Stomach (tissue), 9 donors: ENCODE results near the gene NPAS2. TPM values are rescaled to one million over a fixed set of nuclear protein-coding genes. Genes with fewer than 3 reads are reported as not detected.

Experiments used
- DNase-seq, 2 donors: peaks; one replicate each; pipeline versions ENCODE4 v3.0.0 to v3.0.0-alpha.2; 2013 to 2019
- H3K27ac ChIP-seq, 5 donors: fragments of 200-600 bp in 4 of 5; sonication (generic) in 4 of 5; one replicate each; pipeline ENCODE4 v1.5.1; 2013 to 2019; ENCODE audit warnings: mild to moderate bottlenecking in 1 of 5, moderate library complexity in 1 of 5
- H3K27me3 ChIP-seq, 3 donors: fragments of 200-600 bp; sonication (generic); one replicate each; pipeline ENCODE4 v1.5.1; 2017 to 2019; ENCODE audit warnings: mixed run types in 1 of 3
- H3K36me3 ChIP-seq, 4 donors: fragments of 200-600 bp; sonication (generic); 1 replicate in 3 of 4; 2 replicates in 1 of 4; pipeline ENCODE4 v1.5.1; 2016 to 2019
- H3K4me1 ChIP-seq, 4 donors: fragments of 200-600 bp; sonication (generic); one replicate each; pipeline ENCODE4 v1.5.1; 2016 to 2019
- H3K4me3 ChIP-seq, 4 donors: fragments of 200-600 bp; sonication (generic) in 3 of 4; one replicate each; pipeline ENCODE4 v1.5.1; 2016 to 2019; ENCODE audit warnings: mild to moderate bottlenecking in 1 of 4
- H3K9me3 ChIP-seq, 4 donors: fragments of 200-600 bp; sonication (generic); one replicate each; pipeline ENCODE4 v1.5.1; 2016 to 2019
- EP300 ChIP-seq: sonication (generic); formaldehyde crosslinking; IDR thresholded peaks from one replicate; pipeline ENCODE4 v1.6.1; 2017; ENCODE audit warnings: antibody characterized with exemption
- POLR2A ChIP-seq, 4 donors: fragments of 450-650 bp; IDR thresholded peaks; one replicate each; pipeline ENCODE4 v1.6.1; 2016; ENCODE audit warnings: antibody characterized with exemption in 4 of 4, control low read depth in 2 of 4, mild to moderate bottlenecking in 1 of 4, moderate library complexity in 1 of 4
- POLR2AphosphoS5 ChIP-seq, 3 donors: sonication (generic); formaldehyde crosslinking; IDR thresholded peaks; one replicate each; pipeline ENCODE4 v1.6.1; 2016; ENCODE audit warnings: antibody characterized with exemption in 3 of 3
- WGBS, 5 donors: extraction: QIAGEN DNeasy Blood & Tissue Kit in 3 of 5; methylation state at CpG; one replicate each; pipeline versions ENCODE4 v1.1.5 to v1.1.7; 2013 to 2018; 5-methylcytosine and 5-hydroxymethylcytosine counted together
- intact Hi-C: fragments of 100-400 bp; cut with DNase I; formaldehyde crosslinking; loops from one replicate; pipeline ENCODE4 v1.15.1; 2023; ENCODE audit warnings: low total_unique reads
- polyA plus RNA-seq, 3 donors: library from polyadenylated mRNA; stranded (reverse); fragments of 200-250 nt; gene quantifications; one replicate each; pipeline ENCODE4 v1.2.3, GENCODE V29; 2013
- total RNA-seq, 5 donors: library from RNA; depleted of rRNA; stranded (reverse); fragments of >200 nt; gene quantifications; one replicate each; pipeline versions ENCODE4 v1.1.0 to v1.2.3, GENCODE V29; 2014 to 2016
- TF ChIP-seq, protein P1 (sequence below), 7 experiments: fragments of 450-650 bp in 4 of 7; fragments of 200-600 bp in 3 of 7; sonication (generic) in 3 of 7; IDR thresholded peaks; one replicate each; pipeline ENCODE4 v1.5.1; 2016 to 2019; ENCODE audit warnings: antibody characterized with exemption in 7 of 7, control low read depth in 2 of 7, mild to moderate bottlenecking in 1 of 7
- donor health status: healthy with polysubstance abuse.
- donor health status: Bipolar disorder and iron deficiency.
- donor health status: healthy.

The NPAS2 gene
- total and polyA plus RNA-seq, 8 donors: 13.1 to 148 (median 28.0) TPM

- H3K9me3 ChIP-seq: no peaks in the 10 kb centered on the region
- WGBS, 5 donors: 79 to 91% (median 90%) methylated on average over 6 to 7 of the region's 7 CpGs
- H3K27ac ChIP-seq: no peak overlapping the region
- no peak overlapping the region for H3K4me3 ChIP-seq
- no peak for DNase-seq
- peaks cover 22 to 100% (median 99%) of the 10 kb centered on the region in 4 donors for H3K36me3 ChIP-seq
- no peaks in the 10 kb centered on the region for H3K27me3 ChIP-seq
- peaks cover 0 to 4% (median 0%) of the 10 kb centered on the region in 4 donors for H3K4me1 ChIP-seq
- intact Hi-C loops: no loop called here
- TF ChIP-seq, protein P1, sequence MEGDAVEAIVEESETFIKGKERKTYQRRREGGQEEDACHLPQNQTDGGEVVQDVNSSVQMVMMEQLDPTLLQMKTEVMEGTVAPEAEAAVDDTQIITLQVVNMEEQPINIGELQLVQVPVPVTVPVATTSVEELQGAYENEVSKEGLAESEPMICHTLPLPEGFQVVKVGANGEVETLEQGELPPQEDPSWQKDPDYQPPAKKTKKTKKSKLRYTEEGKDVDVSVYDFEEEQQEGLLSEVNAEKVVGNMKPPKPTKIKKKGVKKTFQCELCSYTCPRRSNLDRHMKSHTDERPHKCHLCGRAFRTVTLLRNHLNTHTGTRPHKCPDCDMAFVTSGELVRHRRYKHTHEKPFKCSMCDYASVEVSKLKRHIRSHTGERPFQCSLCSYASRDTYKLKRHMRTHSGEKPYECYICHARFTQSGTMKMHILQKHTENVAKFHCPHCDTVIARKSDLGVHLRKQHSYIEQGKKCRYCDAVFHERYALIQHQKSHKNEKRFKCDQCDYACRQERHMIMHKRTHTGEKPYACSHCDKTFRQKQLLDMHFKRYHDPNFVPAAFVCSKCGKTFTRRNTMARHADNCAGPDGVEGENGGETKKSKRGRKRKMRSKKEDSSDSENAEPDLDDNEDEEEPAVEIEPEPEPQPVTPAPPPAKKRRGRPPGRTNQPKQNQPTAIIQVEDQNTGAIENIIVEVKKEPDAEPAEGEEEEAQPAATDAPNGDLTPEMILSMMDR (IDR thresholded peaks at IDR 0.05): no peak
- TF ChIP-seq POLR2A (IDR thresholded peaks at IDR 0.05): no peak
- TF ChIP-seq EP300: no peak
- no peak for TF ChIP-seq POLR2AphosphoS5 (IDR thresholded peaks at IDR 0.05)
Observed at GRCh38 chr2:100972452-100972851, 152.5 kb downstream of the NPAS2 start.

- Histone ChIP-seq H3K4me3 (no peak overlapping the region), H3K9me3 (no peaks in the 10 kb centered on the region), H3K36me3 (peaks cover 21 to 97% (median 91%) of the 10 kb centered on the region in 4 donors), H3K27ac (no peak overlapping the region), H3K4me1 (peaks cover 0 to 14% (median 0%) of the 10 kb centered on the region in 4 donors), H3K27me3 (no peaks in the 10 kb centered on the region)
- no peak for DNase-seq
- intact Hi-C loops: no loop called here
- TF ChIP-seq POLR2AphosphoS5 (IDR thresholded peaks at IDR 0.05) (no peak), EP300 (no peak), POLR2A (IDR thresholded peaks at IDR 0.05) (no peak)
- TF ChIP-seq, protein P1 (IDR thresholded peaks at IDR 0.05): no peak
- 89 to 95% (median 92%) methylated on average over 20 to 22 of the region's 22 CpGs for WGBS, 5 donors
Observed at GRCh38 chr2:100974712-100975520, 155.0 kb downstream of the NPAS2 start.

DNA sequence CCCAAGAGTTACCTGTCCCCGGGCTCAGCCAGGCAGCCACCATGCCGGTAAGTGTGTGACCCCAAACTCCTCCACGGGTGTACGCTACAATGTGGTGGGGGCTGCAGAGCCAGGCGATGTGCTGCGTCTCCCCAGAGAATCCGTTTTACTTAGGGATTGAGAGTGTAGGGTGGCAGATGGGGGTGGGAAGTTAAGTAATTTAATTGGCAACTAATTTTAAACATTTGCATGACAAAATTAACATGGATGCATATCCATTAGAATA lies 155.5 kb downstream of the NPAS2 start:
- no peak for TF ChIP-seq POLR2A (IDR thresholded peaks at IDR 0.05)
- TF ChIP-seq, protein P1 (IDR thresholded peaks at IDR 0.05): no peak
- no peak for TF ChIP-seq POLR2AphosphoS5 (IDR thresholded peaks at IDR 0.05)
- TF ChIP-seq EP300: no peak
- Histone ChIP-seq H3K27me3 (no peaks in the 10 kb centered on the region), H3K9me3 (no peaks in the 10 kb centered on the region), H3K4me1 (peaks cover 0 to 14% (median 0%) of the 10 kb centered on the region in 4 donors), H3K4me3 (no peak overlapping the region), H3K27ac (no peak overlapping the region), H3K36me3 (peaks cover 21 to 97% (median 88%) of the 10 kb centered on the region in 4 donors)
- no peak for DNase-seq
- WGBS, 5 donors: 94 to 97% (median 96%) methylated on average over 7 of the region's 7 CpGs
- intact Hi-C loops: no loop called here

DNA sequence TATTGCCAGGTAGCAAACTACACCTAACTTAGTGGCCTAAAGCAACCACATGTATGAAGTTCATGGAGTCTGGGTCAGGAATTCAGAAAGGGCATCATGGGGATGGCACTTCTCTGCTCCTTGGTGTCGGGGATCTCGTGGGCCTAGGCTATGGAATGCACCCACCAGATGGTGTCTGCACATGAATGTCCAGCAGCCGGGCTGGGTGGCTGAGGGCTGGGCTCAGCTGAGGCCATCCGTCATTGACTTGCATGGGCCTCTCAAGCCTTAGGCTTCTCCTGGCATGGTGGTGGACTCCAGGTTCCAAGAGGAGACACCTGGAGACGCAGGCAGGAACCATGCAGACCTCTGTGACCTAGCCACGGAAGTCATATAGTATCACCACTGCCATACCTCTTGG lies 156.1 kb downstream of the NPAS2 start:
- no peak for DNase-seq
- Histone ChIP-seq H3K9me3 (no peaks in the 10 kb centered on the region), H3K27me3 (no peaks in the 10 kb centered on the region), H3K4me3 (no peak overlapping the region), H3K27ac (peak overlapping the region in 1 of 5 donors; percentile 62), H3K36me3 (peaks cover 21 to 97% (median 88%) of the 10 kb centered on the region in 4 donors), H3K4me1 (peaks cover 0 to 14% (median 0%) of the 10 kb centered on the region in 4 donors)
- 84 to 96% (median 92%) methylated on average over 2 to 6 of the region's 6 CpGs for WGBS, 5 donors
- intact Hi-C loops: no loop called here
- no peak for TF ChIP-seq EP300
